B cell (primary cell): ENCODE measurements around the gene KIAA0232. TPM values are rescaled to one million over a fixed set of nuclear protein-coding genes. Genes with fewer than 3 reads are reported as not detected.

ENCODE experiments used
- ATAC-seq: fragments of 200-7000 bp; cut with Tn5 transposase; one replicate; pipeline ENCODE4 v1.10.0; 2021; ENCODE audit warnings: low read depth, mild to moderate bottlenecking, moderate number of reproducible peaks, moderate library complexity
- CTCF ChIA-PET: fragments of 350-600 bp; sonication (Branson Sonifier 250); formaldehyde crosslinking; loops from one replicate; lab custom pipeline; 2021; ENCODE audit warnings: antibody characterized with exemption, inconsistent platforms; lab: Charles Lee
- POLR2A ChIA-PET: fragments of 350-600 bp; sonication (Branson Sonifier 250); formaldehyde crosslinking; loops from one replicate; lab custom pipeline; 2021; ENCODE audit warnings: antibody characterized with exemption; lab: Charles Lee
- DNase-seq: peaks from one replicate; pipeline ENCODE4 v3.0.0; 2013
- H2AFZ ChIP-seq: 2 replicates; pipeline ENCODE4 v1.6.1; 2012; ENCODE audit warnings: mild to moderate bottlenecking, low read depth, low read length; ENCODE audit not compliant: insufficient read depth, poor library complexity, severe bottlenecking
- H3K27ac ChIP-seq, 2 donors: 1 replicate in 1 of 2; 2 replicates in 1 of 2; pipeline ENCODE4 v1.5.1; 2012 to 2013; ENCODE audit warnings: low read length in 2 of 2, mild to moderate bottlenecking in 2 of 2, moderate library complexity in 1 of 2
- H3K27me3 ChIP-seq, 4 experiments: fragments of 200-600 bp in 1 of 4; sonication (generic) in 1 of 4; replicated peaks in 1 of 4; 1 replicate in 2 of 4; 2 replicates in 2 of 4; pipeline versions ENCODE4 v1.6.1 to v1.7.0; 2013 to 2016; ENCODE audit warnings: low read length in 3 of 4, mild to moderate bottlenecking in 2 of 4, mixed read lengths in 1 of 4, moderate library complexity in 1 of 4; ENCODE audit not compliant: insufficient read depth in 4 of 4, control insufficient read depth in 3 of 4; ENCODE audit errors: control extremely low read depth in 1 of 4
- H3K36me3 ChIP-seq, 2 experiments: replicated peaks in 1 of 2; 1 replicate in 1 of 2; 2 replicates in 1 of 2; pipeline versions ENCODE4 v1.6.1 to v1.7.1; 2013; ENCODE audit warnings: low read length in 1 of 2; ENCODE audit not compliant: insufficient read depth in 2 of 2, control insufficient read depth in 1 of 2; ENCODE audit errors: control extremely low read depth in 1 of 2, extremely low read depth in 1 of 2
- H3K4me1 ChIP-seq, 2 donors: fragments of 200-600 bp in 1 of 2; sonication (generic) in 1 of 2; 1 replicate in 1 of 2; 2 replicates in 1 of 2; pipeline versions ENCODE4 v1.5.1 to v1.6.1; 2013 to 2017; ENCODE audit warnings: low read length in 2 of 2; ENCODE audit not compliant: control insufficient read depth in 2 of 2, insufficient read depth in 2 of 2
- H3K4me2 ChIP-seq: replicated peaks from 2 replicates; pipeline ENCODE3; 2012; ENCODE audit warnings: mild to moderate bottlenecking, low read depth, low read length; ENCODE audit not compliant: poor library complexity, severe bottlenecking
- H3K4me3 ChIP-seq, 5 experiments: fragments of 200-600 bp in 1 of 5; sonication (generic) in 1 of 5; 1 replicate in 3 of 5; 2 replicates in 2 of 5; pipeline versions ENCODE4 v1.5.1 to v1.7.0; 2011 to 2016; ENCODE audit warnings: low read length in 4 of 5, mild to moderate bottlenecking in 4 of 5, low read depth in 2 of 5, control low read depth in 1 of 5, moderate library complexity in 1 of 5; ENCODE audit not compliant: insufficient read depth in 1 of 5; ENCODE audit errors: control extremely low read depth in 1 of 5, extremely low read depth in 1 of 5
- H3K79me2 ChIP-seq: fragments of 200-600 bp; sonication (generic); one replicate; pipeline ENCODE4 v1.6.0; 2016; ENCODE audit warnings: low read length; ENCODE audit not compliant: control insufficient read depth, insufficient read depth
- H3K9ac ChIP-seq: fragments of 200-600 bp; sonication (generic); 2 replicates; pipeline ENCODE4 v1.6.1; 2017; ENCODE audit warnings: mild to moderate bottlenecking, low read length, moderate library complexity
- H3K9me3 ChIP-seq, 3 donors: one replicate each; pipeline versions ENCODE4 v1.6.1 to v1.7.1; 2013; ENCODE audit warnings: low read length in 2 of 3; ENCODE audit not compliant: control insufficient read depth in 2 of 3, insufficient read depth in 1 of 3; ENCODE audit errors: control extremely low read depth in 1 of 3
- H4K20me1 ChIP-seq: 2 replicates; pipeline ENCODE4 v1.6.0; 2012; ENCODE audit warnings: mild to moderate bottlenecking, low read length; ENCODE audit not compliant: insufficient read depth, control insufficient read depth, poor library complexity, severe bottlenecking
- H3K27ac Mint-ChIP-seq: one replicate; pipeline ENCODE4 v1.8.0; 2021; ENCODE audit warnings: mixed read lengths
- H3K27me3 Mint-ChIP-seq: one replicate; pipeline ENCODE4 v1.8.0; 2021; ENCODE audit warnings: mixed read lengths
- H3K4me1 Mint-ChIP-seq: one replicate; pipeline ENCODE4 v1.8.0; 2021; ENCODE audit warnings: mixed read lengths
- H3K4me3 Mint-ChIP-seq: one replicate; pipeline ENCODE4 v1.8.0; 2021; ENCODE audit warnings: mixed read lengths
- H3K9me3 Mint-ChIP-seq: one replicate; pipeline ENCODE4 v1.8.0; 2022; ENCODE audit warnings: mixed read lengths; ENCODE audit not compliant: insufficient read depth
- EZH2 ChIP-seq: IDR thresholded peaks from 2 replicates; pipeline ENCODE4 v1.6.1; 2012; ENCODE audit warnings: borderline replicate concordance, low read depth, mild to moderate bottlenecking, moderate library complexity, low read length; ENCODE audit not compliant: insufficient read depth, poor library complexity, severe bottlenecking
- WGBS: methylation state at CpG from one replicate; pipeline ENCODE4 v1.1.5; 2013; ENCODE audit warnings: missing lambda C conversion rate; ENCODE audit not compliant: insufficient coverage; 5-methylcytosine and 5-hydroxymethylcytosine counted together
- intact Hi-C: fragments of 100-400 bp; cut with micrococcal nuclease; formaldehyde crosslinking; loops from one replicate; pipeline ENCODE4 v1.10.0; 2022
- polyA plus RNA-seq: library from polyadenylated mRNA; depleted of rRNA; stranded (reverse); fragments of >200 nt; gene quantifications from 2 replicates; pipeline ENCODE4 v1.2.3, GENCODE V29; 2012
- total RNA-seq, 2 donors: library from RNA; stranded (reverse); fragments of 120-200 nt in 1 of 2; gene quantifications; 1 replicate in 1 of 2; 2 replicates in 1 of 2; pipeline versions ENCODE4 v1.2.3 to v1.2.4, GENCODE V29; 2013 to 2022
- TF ChIP-seq, protein P1 (sequence below): fragments of 200-600 bp; IDR thresholded peaks from one replicate; pipeline ENCODE4 v1.8.0; 2022; ENCODE audit warnings: antibody characterized with exemption, mild to moderate bottlenecking

Gene KIAA0232
- total and polyA plus RNA-seq, 2 donors (not counting 1 experiment from before 2014, with no cell fraction given) = 2.9 to 20.8 TPM

DNA sequence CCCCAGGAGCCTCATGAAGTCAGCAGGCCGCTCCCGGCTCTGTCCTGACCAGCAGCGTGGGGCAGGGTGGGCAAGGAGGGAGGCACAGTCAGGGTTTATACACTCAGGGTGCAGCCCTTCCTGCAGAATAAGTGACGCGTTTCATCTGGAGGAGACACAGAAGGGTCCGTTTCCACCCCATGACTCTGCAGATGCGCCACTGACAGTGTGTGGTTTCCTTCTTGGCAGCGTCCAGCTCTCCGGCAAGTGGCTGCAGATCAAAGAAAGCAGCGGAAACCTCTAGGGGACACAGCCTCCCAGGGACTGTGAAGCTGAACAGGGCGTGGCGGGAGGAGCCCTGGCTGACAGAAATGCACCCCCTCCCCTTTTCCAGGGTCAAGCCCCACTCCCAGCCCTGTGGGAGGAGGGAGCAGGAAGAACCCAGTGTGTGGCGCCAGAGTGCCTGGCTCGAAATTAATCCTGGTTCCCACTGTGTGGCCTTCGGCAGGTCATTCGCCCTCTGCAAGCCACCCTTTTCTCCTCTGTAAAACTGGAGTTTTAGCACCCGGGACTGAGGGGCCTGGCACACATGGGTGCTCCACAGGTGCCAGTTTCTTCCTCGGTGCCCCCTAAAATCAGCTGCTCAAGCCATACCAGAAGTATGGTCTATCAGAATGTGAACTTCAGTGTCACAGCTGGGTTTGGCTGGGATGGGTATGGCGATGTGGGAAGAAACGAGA, 109.8 kb downstream of the KIAA0232 start:
- peak overlapping the region; percentile 48 for H3K4me2 ChIP-seq
- H3K9me3 ChIP-seq = peaks cover 0 to 25% (median 0%) of the 10 kb centered on the region in 3 donors
- Mint-ChIP-seq H3K27me3 (no peaks in the 10 kb centered on the region), H3K9me3 (no peaks in the 10 kb centered on the region), H3K4me1 (peaks cover 7% of the 10 kb centered on the region), H3K27ac (no peak overlapping the region), H3K4me3 (no peak overlapping the region)
- CTCF ChIA-PET = interaction anchor here (1.9 kb wide), 1 partner anchor 177 kb away, joined by 7 read pairs; no protein-coding TSS in a partner anchor
- peaks cover 14 to 20% of the 10 kb centered on the region in 2 donors for H3K4me1 ChIP-seq
- H3K79me2 ChIP-seq = no peaks in the 10 kb centered on the region
- no peak overlapping the region for H3K9ac ChIP-seq
- WGBS = 18% methylated on average over 18 of the region's 20 CpGs
- no peaks in the 10 kb centered on the region for H3K36me3 ChIP-seq
- DNase-seq = no peak
- TF ChIP-seq EZH2 = no peak
- TF ChIP-seq, protein P1, sequence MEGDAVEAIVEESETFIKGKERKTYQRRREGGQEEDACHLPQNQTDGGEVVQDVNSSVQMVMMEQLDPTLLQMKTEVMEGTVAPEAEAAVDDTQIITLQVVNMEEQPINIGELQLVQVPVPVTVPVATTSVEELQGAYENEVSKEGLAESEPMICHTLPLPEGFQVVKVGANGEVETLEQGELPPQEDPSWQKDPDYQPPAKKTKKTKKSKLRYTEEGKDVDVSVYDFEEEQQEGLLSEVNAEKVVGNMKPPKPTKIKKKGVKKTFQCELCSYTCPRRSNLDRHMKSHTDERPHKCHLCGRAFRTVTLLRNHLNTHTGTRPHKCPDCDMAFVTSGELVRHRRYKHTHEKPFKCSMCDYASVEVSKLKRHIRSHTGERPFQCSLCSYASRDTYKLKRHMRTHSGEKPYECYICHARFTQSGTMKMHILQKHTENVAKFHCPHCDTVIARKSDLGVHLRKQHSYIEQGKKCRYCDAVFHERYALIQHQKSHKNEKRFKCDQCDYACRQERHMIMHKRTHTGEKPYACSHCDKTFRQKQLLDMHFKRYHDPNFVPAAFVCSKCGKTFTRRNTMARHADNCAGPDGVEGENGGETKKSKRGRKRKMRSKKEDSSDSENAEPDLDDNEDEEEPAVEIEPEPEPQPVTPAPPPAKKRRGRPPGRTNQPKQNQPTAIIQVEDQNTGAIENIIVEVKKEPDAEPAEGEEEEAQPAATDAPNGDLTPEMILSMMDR = no peak
- intact Hi-C loops = no loop called here
- POLR2A ChIA-PET = no interaction called here
- no peak overlapping the region for H3K27ac ChIP-seq
- H3K27me3 ChIP-seq = no peaks in the 10 kb centered on the region
- H3K4me3 ChIP-seq = peak overlapping the region in 1 of 5 experiments; percentile 11
- H4K20me1 ChIP-seq = no peaks in the 10 kb centered on the region
- ATAC-seq = no peak
- H2AFZ ChIP-seq = peak overlapping the region; percentile 68

- no peak overlapping the region for H3K9ac ChIP-seq
- H3K27ac ChIP-seq = no peak overlapping the region
- peaks cover 7% of the 10 kb centered on the region for H3K4me1 Mint-ChIP-seq
These were observed 110.3 kb downstream of the KIAA0232 start for GRCh38 chr4:6892909-6893202.

More at GRCh38 chr4:6892909-6893202, 110.3 kb downstream of the KIAA0232 start:
- Mint-ChIP-seq H3K27ac (no peak overlapping the region), H3K4me3 (no peak overlapping the region), H3K9me3 (no peaks in the 10 kb centered on the region), H3K27me3 (no peaks in the 10 kb centered on the region)
- H3K4me1 ChIP-seq = peaks cover 11 to 15% of the 10 kb centered on the region in 2 donors
- WGBS = 78% methylated on average over 5 of the region's 6 CpGs
- no peaks in the 10 kb centered on the region for H4K20me1 ChIP-seq
- no peak for ATAC-seq
- POLR2A ChIA-PET = interaction anchor here (1.2 kb wide), 1 partner anchor 16 kb away, joined by 4 read pairs; no protein-coding TSS in a partner anchor
- intact Hi-C loops = no loop called here
- no peak for DNase-seq
- no peak for TF ChIP-seq EZH2
- TF ChIP-seq, protein P1 = no peak
- H2AFZ ChIP-seq = peak overlapping the region; percentile 68
- H3K9me3 ChIP-seq = peaks cover 0 to 23% (median 0%) of the 10 kb centered on the region in 3 donors
- H3K4me2 ChIP-seq = no peak overlapping the region
- no peaks in the 10 kb centered on the region for H3K27me3 ChIP-seq
- no peaks in the 10 kb centered on the region for H3K36me3 ChIP-seq
- CTCF ChIA-PET = interaction anchor here (1.0 to 1.9 kb wide), 3 partner anchors 81 to 178 kb away, joined by 3 to 7 read pairs (median 3); no protein-coding TSS in a partner anchor
- H3K4me3 ChIP-seq = no peak overlapping the region
- no peaks in the 10 kb centered on the region for H3K79me2 ChIP-seq
